DMS 273 treated with DMSO at 0.1 percent for 48 hours (cell line): Measurements from ENCODE around the gene ZNHIT2.

Source experiments
- DNase-seq: peaks from one replicate; lab custom pipeline; 2025; lab: John Stamatoyannopoulos, UW

ZNHIT2 gene

DNA sequence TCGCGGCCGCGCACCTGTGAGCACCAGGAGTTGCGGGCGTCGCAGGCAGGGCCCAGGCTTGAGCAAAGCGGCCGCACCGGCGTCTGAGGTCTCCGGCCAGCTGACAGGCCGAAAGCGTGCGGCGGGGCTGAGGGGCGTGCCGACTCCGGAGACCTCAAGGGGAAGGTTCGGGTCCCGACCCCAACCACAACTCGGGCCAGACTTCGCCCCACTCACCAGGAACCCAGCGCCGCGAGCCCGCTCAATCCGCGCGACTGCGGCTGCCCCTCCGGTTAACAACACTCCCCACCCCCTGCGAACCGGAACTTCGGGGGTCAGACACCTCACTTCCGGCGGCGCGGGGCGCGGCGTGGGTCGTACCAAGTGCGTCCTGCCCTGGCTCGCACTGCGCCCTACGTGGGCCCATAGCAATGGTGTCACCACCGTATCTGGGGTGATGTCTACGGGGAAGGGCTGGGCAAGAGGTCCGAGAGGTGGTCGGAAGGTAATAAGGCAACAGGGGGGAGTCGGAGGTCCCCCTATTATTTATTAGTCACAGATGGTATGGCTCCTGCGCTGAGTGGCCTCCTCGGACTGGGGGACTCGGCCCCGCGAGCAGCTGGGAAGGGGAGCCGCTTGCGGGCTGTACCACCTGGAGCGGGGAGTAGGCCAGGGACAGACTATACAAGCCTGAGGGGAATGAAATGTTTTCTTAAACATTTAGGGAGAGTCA lies 16.9 kb upstream of the ZNHIT2 start, which contains the start of gene SYVN1:
Gene SYVN1 (minus strand): TSS at position 280 of the 712 bp plus-strand sequence. CDS start 918 bp downstream, outside the sequence.
- DNase-seq, result peak; percentile 63

DNA sequence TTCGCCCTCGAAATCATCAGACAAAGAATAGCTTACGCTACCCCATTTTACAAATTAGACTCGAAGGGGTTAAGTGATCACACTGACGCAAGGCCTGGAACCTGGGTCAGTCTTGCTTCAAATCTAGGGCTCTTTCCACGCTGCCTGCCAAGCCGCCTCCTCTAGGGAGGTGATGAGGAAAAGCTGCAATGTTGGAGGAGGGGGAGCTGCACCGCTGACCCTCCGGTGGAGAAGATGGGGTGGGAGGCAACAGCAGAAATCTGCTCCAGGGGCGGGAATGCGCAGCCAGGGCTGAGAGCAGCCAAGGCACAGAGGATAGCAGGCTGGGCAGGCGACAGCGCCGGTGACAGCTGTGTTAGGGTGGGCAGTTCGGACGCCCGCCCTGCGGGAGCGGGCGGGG lies 16.2 kb upstream of the ZNHIT2 start:
- no peak for DNase-seq

DNA sequence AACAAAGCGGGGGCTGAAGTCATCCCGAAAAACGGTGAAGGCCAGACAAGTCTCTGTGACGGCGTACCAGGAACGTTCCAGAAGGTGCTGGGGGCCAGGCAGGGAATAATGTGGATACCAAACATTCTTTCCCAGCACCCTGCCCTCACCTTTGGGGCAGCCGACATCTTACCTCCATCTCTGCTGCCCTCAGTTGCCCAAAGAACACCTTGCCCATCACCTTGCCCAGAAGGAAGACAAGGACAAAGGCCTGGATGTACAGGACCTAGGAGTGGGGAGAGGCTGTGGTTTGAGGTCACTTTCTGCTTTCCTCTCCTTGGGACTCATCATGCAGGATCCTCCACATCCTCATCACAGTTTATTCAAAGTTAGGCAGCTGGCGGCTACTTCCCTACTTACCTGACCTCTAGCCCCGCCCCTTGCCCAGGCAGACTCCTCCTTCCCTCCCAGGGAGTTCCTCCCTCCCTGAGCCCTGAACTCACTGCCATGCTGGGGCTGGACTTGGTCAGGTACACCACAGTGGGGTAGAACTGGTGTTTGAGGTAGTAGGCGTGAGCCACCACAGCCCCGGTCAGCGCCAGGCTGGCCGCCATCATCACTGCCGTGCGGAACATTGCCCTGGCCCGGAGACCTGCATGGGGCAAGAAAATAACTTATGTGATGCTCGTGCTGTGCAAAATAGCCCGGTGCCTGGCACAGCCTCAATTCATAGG lies 15.6 kb upstream of the ZNHIT2 start:
- DNase-seq, result no peak

DNA sequence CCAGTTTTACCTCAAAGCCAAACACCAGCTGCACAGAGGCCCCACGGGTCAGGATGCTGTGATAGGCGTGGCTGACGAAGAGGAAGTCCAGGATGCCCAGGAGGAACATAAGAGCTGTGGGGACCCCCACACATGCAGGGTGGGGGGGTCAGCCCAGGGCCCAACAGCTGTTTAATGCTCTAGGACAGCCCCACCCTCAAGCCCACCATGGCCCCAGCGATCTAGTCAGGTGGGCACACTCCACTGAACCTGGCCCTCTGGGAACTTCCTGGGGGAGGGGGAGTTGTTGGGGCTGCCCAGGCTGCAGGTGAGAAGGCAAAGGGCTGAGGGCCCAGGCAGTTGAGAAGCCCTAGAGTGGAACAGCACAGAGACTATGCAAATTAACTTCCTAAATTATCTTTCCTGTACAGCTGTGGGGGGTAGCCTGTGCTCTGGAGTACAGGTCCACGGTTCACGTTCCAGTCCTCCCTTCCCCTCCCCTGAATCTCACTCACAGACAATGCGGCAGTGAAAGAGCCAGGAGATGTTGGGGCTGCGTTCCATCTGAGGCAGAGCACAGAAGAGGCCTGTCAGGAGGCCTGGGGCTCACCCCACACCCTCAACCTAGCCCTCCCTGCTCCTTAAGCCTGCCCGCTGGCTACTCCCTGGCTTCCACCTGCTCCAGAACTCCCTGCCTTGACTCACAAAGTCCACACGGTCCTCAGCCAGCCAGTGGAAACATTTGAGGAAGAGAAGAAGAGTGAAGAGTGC lies 14.9 kb upstream of the ZNHIT2 start:
- DNase-seq, result no peak

DNA sequence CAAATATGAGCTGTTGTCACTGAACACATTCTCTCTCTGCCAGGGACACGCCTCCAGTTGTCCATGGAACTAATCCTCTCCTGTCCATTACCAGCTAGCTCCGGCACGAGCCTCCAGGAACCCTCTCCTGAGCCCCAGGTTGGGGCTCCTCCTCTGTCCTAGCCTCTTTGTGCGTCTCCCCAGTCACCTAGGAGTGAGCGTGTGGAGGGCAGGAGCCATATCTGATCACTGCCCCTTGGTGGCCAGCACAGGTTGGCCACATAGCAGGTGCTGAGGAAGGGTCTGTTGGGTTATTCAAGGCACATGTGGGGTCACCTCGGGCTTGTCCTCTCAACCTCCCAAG lies 14.4 kb upstream of the ZNHIT2 start:
- no peak for DNase-seq

DNA sequence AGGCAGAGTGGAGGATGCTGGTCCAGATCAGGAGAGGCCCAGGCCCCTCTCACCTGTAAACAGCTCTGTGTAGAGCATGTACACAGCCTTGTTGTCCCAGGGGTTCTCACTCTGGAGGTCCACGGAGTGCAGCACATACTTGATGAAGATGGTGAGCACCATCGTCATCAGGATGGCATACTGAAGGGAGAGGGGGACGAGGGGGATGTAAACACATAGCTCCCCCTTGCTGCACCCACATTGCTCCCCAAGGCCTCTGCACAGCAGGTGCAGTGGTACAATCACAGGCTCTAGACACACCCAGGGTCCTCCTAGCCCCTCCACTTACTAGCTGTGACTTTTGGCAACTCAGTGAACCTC lies 13.9 kb upstream of the ZNHIT2 start:
- DNase-seq, result no peak

DNA sequence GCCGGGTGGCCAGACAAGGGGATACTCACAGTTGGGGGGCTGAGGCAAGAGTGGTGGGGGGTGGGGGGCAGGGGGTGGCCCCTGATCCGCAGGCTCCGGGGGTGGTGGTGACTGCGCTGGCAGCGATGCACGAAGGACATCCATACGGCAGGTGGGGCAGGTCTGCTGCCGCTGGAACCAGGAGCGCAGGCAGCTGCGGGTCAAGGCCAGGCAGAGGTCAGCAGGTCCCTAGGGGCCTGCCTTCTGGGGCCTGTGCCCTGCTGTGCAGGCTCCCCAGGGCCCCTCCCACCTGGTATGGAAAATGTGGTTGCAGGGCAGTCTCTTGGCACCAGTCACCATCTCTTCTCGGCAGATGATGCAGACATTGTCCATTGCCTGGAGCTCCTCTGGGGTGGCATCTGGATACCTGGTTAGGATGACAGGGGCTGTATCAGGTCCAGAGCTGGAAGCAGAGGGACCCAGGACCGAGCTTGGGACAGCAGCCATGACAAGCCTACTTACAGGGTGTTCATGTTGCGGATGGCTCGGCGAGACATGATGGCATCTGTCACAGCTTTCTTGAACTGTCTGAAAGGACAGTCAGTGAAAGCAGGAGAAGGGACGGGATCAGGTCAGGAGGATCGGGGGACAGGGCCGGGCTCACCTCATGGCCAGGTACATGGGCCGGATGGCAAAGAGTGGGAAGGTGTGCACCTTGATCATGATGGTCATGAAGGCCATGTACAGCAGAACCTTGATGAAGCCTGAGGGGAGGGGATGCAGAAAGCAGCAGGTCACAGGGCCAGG lies 13.3 kb upstream of the ZNHIT2 start:
- no peak for DNase-seq

DNA sequence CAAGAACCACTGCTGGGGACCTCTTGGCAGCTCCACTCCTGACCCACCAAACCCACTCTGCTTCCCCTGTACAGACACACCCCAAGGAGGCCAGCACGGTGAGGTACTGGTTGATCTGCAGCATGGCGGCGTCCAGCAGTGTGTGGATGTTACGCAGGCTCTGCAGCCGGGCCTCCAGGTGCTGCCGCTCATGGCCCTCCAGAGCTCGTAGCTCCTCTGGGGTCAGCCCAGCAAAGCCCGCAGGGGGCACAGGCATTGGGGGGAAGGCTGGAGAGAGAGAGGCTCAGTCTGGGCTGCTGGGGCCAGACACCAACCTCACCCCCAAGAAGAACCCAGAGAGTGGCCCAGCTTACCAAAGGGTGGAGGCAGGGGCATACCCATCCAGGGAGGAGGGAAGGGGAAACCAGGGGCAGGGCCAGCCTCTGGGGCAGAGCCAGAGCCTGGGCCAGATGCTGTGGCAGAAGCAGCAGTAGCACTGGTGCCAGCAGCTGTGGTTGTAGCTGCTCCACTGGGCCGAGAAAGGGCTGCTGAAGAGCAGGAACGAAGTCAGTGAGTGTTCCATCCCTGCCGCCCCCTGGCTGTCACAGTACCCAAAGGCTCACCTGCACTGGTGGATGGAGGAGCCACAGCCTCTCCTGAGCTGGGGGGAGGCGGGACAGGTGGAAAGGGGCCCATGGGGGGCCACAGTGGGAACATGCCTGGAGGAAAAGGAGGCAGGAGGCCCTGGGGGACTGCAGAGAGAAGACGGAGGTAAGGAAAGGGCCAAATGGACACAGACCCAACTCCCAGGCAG lies 12.3 kb upstream of the ZNHIT2 start:
- DNase-seq, result no peak

DNA sequence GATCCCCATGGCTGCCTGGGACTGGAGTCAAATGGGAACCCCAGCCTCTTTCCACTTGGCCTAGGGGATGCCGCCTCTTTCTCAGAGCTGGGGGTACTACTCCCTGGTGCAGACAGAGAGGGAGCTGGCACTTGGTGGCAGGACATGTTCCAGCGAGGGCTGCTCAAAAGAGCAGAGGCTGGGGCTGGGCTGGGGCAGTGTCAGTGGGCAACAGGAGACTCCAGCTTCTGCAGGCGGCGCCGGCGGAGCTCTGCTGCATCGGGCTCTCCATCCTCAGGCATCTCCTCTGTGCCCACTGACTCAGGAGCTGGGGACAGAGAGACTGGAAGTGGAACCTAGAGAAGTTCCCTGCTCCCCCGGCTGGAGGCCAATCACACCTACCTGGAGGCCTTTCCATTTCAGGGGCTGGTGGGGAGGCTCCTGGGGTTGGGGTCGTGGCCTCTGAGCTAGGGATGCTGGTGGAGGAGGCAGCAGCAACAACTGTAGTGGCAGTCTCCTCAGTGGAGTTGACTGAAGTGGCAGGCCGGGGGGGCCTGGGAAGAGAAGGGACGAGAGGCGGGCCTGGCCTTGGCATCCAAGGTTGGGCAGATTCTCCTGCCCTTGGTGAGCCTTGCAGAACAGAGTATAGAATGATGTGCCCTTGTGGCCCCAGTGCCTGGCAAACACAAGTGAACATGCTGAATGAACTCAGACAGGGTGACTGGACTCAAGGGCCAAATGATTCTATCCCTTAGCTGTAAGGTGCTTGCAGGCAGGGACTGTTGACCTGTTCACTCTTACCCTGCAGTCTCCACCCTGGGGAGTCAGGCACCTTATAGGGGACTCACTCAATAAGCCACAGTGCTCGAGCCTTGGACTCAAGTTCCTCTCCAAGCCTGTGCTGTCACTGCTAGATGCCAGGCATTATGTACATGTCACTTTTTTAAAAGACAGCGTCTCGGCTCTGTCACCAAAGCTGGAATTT lies 11.0 kb upstream of the ZNHIT2 start:
- DNase-seq, result no peak

DNA sequence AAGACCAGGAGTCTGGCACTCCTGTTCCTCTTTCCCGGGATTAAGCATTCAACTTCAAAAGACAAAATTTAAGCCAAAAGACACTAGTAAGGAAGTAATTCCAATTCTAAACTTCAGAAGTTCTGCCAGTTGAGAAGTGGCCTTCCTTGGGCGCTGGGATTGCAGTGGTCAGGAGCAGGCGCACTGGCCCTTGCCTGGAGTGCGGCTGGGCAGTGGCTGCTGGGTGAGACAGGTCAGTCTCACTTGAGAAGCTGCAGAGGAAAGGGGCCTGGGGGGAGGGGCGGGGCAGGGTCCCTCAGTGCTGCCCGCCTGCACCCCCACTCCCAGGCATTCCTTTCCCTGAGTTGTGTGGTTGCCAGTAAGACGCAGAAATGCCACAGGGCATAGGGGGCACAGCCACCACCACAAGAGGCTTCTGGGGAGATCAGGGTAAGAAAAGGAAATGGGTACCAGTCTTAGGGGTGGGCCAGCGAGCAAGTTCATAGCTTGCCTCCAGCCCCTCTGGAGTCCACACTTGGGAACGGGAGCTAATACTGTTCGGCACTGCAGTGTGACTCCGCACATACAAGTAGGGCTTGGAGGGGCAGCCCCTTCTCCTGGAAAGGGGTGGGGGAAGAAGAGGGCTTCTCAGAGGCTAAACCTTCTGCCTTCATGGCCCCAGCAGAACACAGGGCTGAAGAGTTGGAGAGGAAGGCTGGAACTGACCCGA lies 10.1 kb upstream of the ZNHIT2 start:
- DNase-seq, result no peak

DNA sequence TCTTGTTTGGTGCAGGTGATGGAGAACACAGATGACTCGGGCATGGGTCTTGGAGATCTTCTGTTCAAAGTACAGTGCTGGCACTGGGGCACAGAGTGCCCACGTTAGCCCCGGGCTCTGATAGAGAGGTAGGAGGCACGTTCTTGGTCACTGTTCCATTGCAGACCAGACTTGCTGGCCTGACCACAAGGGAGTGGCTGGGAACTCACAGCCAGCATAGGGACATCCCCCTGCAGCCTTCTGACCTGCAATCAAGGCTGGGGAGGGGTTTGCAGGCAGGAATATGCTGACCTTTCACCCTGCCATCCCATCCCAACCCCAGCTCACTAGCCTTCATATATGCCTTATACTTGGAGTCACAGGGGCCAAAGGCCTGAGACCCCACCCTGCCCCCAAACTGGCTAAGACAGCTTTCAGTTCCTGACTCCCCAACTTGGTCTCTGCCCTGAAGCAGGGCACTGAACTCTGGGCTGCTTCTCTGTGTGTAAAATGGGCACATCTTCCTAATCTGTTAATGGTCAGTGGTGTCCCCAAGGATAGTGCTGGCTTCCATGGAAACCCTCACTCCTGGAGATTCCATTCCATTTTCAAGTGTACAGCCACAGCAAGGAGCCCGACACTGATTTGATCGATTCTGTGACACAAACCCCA lies 9.2 kb upstream of the ZNHIT2 start:
- no peak for DNase-seq

DNA sequence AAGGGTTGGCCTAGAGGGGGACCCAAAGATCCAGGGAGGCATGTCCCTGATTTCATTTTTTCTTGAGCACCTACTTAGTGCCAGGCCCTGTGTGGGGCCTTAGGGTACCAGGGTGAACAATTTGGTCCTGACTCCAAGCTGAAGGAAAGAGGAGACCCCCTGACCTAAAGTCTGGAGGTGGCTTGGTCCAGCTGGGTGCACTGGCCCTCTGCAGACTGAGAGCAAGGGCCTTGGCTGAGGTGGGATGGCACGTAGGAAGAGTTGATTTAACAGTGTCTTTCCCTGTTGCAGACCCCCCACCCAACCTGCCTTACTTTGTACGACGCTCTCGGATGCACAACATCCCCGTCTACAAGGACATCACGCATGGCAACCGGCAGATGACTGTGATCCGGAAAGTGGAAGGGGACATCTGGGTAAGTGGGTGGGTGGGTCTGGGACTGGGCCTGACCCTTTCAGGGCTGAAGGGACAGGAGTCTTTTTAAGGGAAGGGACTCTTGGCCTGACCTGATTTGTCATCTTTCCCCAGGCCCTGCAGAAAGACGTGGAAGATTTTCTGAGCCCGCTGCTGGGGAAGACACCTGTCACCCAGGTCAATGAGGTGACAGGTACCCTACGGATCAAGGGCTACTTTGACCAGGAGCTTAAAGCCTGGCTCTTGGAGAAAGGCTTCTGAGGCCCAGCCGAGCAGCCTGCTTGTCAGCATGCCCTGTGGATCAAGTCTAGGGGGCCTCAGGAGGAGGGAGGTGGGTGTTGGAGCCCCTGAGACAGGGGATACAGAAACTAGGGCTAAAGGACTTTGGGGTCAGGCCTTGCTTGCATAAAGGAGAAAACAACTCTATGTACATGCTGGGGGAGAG lies 7.9 kb upstream of the ZNHIT2 start:
- DNase-seq, result no peak

DNA sequence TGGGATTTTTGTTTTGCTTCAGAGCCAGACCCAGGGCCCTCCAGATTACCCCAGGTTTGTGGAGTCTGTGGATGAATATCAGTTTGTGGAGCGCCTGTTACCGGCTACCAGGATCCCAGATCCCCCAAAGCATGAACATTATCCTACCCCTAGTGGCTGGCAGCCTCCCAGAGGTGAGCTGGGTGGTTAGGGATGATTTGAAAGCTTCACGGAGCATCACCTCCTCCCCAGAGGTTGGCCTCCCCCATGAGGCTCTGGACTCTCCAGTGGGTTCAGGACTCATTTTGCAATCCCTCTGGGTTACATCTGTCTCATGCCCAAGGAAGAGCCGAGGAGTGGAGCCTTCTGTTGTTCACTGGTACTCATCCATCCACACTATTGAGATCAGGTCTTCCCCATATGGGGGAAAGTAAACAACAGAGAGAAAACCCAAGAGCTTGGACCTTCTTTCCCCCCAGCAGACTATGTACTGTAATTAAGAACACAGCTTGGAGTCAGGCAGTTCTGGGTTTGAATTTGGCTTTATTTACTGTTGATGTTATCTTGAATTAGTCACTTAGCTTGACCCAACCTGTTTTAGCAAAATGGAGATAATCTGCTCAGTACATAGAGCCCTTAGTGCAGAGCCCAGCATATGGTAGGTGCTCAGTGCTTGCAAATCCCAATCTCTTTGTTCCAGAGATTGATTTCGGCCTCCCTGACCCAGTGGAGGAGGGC lies 7.1 kb upstream of the ZNHIT2 start:
- DNase-seq, result no peak

DNA sequence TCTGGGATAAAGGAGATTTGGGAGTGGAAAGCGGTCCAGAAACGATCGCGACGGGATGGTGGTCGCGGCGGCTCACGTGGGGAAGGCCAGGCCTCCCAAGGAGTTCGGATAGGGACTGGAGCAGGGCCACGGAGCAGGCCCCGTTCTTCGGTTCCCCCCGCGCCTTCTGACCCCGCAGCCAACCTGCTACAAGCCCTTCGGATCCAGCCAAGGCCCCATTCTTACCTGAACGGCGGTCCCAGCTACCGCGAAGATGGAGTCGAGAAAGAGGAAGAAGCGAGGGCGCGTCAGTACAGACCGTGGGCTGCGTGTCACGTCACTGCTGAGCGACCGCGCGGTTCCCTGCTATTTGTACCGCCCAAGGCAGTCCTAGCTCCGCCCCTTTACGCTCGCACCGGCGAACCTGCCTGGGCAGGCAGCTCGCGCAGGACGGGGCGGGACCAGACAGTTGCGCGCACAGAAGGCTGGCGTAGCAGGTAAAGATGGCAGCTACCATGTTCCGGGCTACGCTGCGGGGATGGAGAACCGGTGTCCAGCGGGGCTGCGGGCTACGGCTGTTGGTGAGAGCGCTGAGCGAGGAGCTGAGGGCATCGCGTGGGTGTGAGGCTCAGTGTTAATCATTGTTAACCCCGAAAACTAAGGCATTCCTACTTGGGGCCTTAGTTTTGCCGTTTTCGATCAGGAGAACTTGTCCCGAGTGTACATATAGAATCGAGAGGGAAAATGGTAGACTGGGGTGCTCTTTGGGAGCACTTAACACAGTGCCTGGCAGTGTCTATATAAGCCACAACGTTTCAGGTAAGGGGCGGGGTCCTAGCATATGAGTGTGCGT lies 4.6 kb upstream of the ZNHIT2 start, which contains the start of the genes FAU and MRPL49:
Gene FAU (minus strand): TSS at position 270 of the 832 bp plus-strand sequence. CDS start 321 bp downstream, outside the sequence.
Gene MRPL49 (plus strand): TSS at position 457 of the 832 bp plus-strand sequence. CDS start 26 bp downstream, at position 483.
- DNase-seq, result peak; percentile 93

DNA sequence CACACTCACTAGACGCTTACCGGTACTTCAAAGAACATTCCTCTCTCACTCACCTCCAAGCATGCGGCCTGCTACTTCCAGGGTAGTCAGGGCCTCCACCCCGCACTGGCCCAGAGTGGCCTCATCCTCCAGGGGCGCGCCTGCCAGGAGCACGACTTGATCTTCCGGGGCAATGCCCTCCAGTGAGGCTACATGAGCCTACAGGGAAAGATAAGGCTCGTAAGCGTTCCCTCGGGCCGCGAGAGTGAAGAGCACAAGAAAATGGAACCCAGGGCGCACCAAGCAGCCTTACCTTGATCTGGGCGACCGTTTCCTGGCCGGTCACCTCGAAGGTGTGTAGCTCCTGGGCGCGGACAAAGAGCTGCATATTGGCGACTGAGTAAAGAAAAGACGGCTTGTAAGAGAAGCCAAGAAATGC lies 4.0 kb upstream of the ZNHIT2 start:
- DNase-seq, result no peak

DNA sequence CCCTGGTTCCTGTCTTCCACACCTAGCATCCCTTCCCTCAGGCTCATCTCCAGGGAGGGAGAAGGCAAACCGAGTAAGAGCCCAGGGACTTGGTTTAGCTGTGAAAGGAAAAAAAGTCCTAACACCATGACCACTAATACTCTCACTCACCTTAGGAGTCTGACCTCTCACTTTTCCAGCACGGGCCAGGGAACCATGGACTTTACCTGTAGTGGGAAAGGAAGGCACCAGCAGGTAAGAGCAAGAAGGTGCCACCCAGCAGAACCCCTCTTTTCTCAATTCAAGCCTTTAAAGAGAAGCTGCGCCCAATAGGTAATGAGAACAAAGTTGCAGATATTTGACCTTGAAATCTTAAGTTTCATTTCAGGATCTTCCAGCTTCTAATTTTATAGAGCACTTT lies 3.3 kb upstream of the ZNHIT2 start:
- no peak for DNase-seq
